ENCODE measurements around the gene BTBD2. TPM values are rescaled to one million over a fixed set of nuclear protein-coding genes. Genes with fewer than 3 reads are reported as not detected.

BTBD2 gene
- total and polyA plus RNA-seq, 2 of the 8 experiments (the other 6 are each of a cell fraction or from before 2014, with no cell fraction given): 91.7 to 92.3 TPM

Small RNAs within 50 kb of the gene (small RNA-seq; reads per million reads assigned to genes)
- gene AC007136.1 (ENCODE audit: insufficient read depth): not detected

Other genes with a start within 250 kb of the BTBD2 start
- gene ATP8B3, start 203.4 kb downstream of the BTBD2 start, total RNA-seq (2021; fragmentation: NEBNext Ultra II Directional; extraction: Animal tissue kit (Norgen Biotek cat#: 25700)): 2.9 and 4.1 TPM in 2 replicates
- 9.3 and 10.0 TPM in 2 replicates for gene ATP8B3, start 203.4 kb downstream of the BTBD2 start, polyA plus RNA-seq (2011; rRNA removed)
- 42.4 and 44.3 TPM in 2 replicates for gene REXO1, start 167.2 kb downstream of the BTBD2 start, total RNA-seq (2021; fragmentation: NEBNext Ultra II Directional; extraction: Animal tissue kit (Norgen Biotek cat#: 25700))
- 44.3 and 69.6 TPM in 2 replicates for gene REXO1, start 167.2 kb downstream of the BTBD2 start, polyA plus RNA-seq (2011; rRNA removed)
- 45.9 and 53.2 TPM in 2 replicates for gene KLF16, start 152.1 kb downstream of the BTBD2 start, total RNA-seq (2021; fragmentation: NEBNext Ultra II Directional; extraction: Animal tissue kit (Norgen Biotek cat#: 25700))
- gene KLF16, start 152.1 kb downstream of the BTBD2 start, polyA plus RNA-seq (2011; rRNA removed): 14.3 and 44.7 TPM in 2 replicates
- gene ABHD17A, start 130.2 kb downstream of the BTBD2 start, total RNA-seq (2021; fragmentation: NEBNext Ultra II Directional; extraction: Animal tissue kit (Norgen Biotek cat#: 25700)): 41.2 and 45.3 TPM in 2 replicates
- 87.4 and 98.0 TPM in 2 replicates for gene ABHD17A, start 130.2 kb downstream of the BTBD2 start, polyA plus RNA-seq (2011; rRNA removed)
- 10.2 and 10.8 TPM in 2 replicates for gene ADAT3, start 110.3 kb downstream of the BTBD2 start, total RNA-seq (2021; fragmentation: NEBNext Ultra II Directional; extraction: Animal tissue kit (Norgen Biotek cat#: 25700))
- 5.4 and 9.8 TPM in 2 replicates for gene ADAT3, start 110.3 kb downstream of the BTBD2 start, polyA plus RNA-seq (2011; rRNA removed)
- 61.4 and 65.7 TPM in 2 replicates for gene SCAMP4, start 110.3 kb downstream of the BTBD2 start, total RNA-seq (2021; fragmentation: NEBNext Ultra II Directional; extraction: Animal tissue kit (Norgen Biotek cat#: 25700))
- 17.1 and 39.6 TPM in 2 replicates for gene SCAMP4, start 110.3 kb downstream of the BTBD2 start, polyA plus RNA-seq (2011; rRNA removed)
- 99.5 and 108 TPM in 2 replicates for gene CSNK1G2, start 74.5 kb downstream of the BTBD2 start, total RNA-seq (2021; fragmentation: NEBNext Ultra II Directional; extraction: Animal tissue kit (Norgen Biotek cat#: 25700))
- 130 and 184 TPM in 2 replicates for gene CSNK1G2, start 74.5 kb downstream of the BTBD2 start, polyA plus RNA-seq (2011; rRNA removed)
- 163 and 174 TPM in 2 replicates for gene MKNK2, start 35.5 kb upstream of the BTBD2 start, total RNA-seq (2021; fragmentation: NEBNext Ultra II Directional; extraction: Animal tissue kit (Norgen Biotek cat#: 25700))
- gene MKNK2, start 35.5 kb upstream of the BTBD2 start, polyA plus RNA-seq (2011; rRNA removed): 166 and 200 TPM in 2 replicates
- 9.2 and 9.8 TPM in 2 replicates for gene MOB3A, start 80.6 kb upstream of the BTBD2 start, total RNA-seq (2021; fragmentation: NEBNext Ultra II Directional; extraction: Animal tissue kit (Norgen Biotek cat#: 25700))
- gene MOB3A, start 80.6 kb upstream of the BTBD2 start, polyA plus RNA-seq (2011; rRNA removed): 9.6 and 10.2 TPM in 2 replicates
- gene IZUMO4, start 81.2 kb upstream of the BTBD2 start, total RNA-seq (2021; fragmentation: NEBNext Ultra II Directional; extraction: Animal tissue kit (Norgen Biotek cat#: 25700)): 1.3 and 1.8 TPM in 2 replicates
- gene IZUMO4, start 81.2 kb upstream of the BTBD2 start, polyA plus RNA-seq (2011; rRNA removed): 1.9 and 2.3 TPM in 2 replicates
- 174 and 184 TPM in 2 replicates for gene AP3D1, start 135.9 kb upstream of the BTBD2 start, total RNA-seq (2021; fragmentation: NEBNext Ultra II Directional; extraction: Animal tissue kit (Norgen Biotek cat#: 25700))
- gene AP3D1, start 135.9 kb upstream of the BTBD2 start, polyA plus RNA-seq (2011; rRNA removed): 161 and 227 TPM in 2 replicates
- gene DOT1L, start 148.2 kb upstream of the BTBD2 start, total RNA-seq (2021; fragmentation: NEBNext Ultra II Directional; extraction: Animal tissue kit (Norgen Biotek cat#: 25700)): 74.8 and 76.3 TPM in 2 replicates
- 17.5 and 39.8 TPM in 2 replicates for gene DOT1L, start 148.2 kb upstream of the BTBD2 start, polyA plus RNA-seq (2011; rRNA removed)
- 135 TPM in 2 replicates for gene PLEKHJ1, start 220.6 kb upstream of the BTBD2 start, total RNA-seq (2021; fragmentation: NEBNext Ultra II Directional; extraction: Animal tissue kit (Norgen Biotek cat#: 25700))
- gene PLEKHJ1, start 220.6 kb upstream of the BTBD2 start, polyA plus RNA-seq (2011; rRNA removed): 187 and 235 TPM in 2 replicates
- gene SF3A2, start 221.1 kb upstream of the BTBD2 start, total RNA-seq (2021; fragmentation: NEBNext Ultra II Directional; extraction: Animal tissue kit (Norgen Biotek cat#: 25700)): 142 and 146 TPM in 2 replicates
- 15.3 and 31.2 TPM in 2 replicates for gene SF3A2, start 221.1 kb upstream of the BTBD2 start, polyA plus RNA-seq (2011; rRNA removed)
- 13.0 and 15.4 TPM in 2 replicates for gene AMH, start 233.6 kb upstream of the BTBD2 start, total RNA-seq (2021; fragmentation: NEBNext Ultra II Directional; extraction: Animal tissue kit (Norgen Biotek cat#: 25700))
- 10.5 and 19.3 TPM in 2 replicates for gene AMH, start 233.6 kb upstream of the BTBD2 start, polyA plus RNA-seq (2011; rRNA removed)
- 0.56 and 1.7 TPM in 2 replicates for gene JSRP1, start 240.7 kb upstream of the BTBD2 start, total RNA-seq (2021; fragmentation: NEBNext Ultra II Directional; extraction: Animal tissue kit (Norgen Biotek cat#: 25700))
- gene JSRP1, start 240.7 kb upstream of the BTBD2 start, polyA plus RNA-seq (2011; rRNA removed): 0.24 and 0.53 TPM in 2 replicates